ENCODE measurements around the gene SLAMF1. TPM values are rescaled to one million over a fixed set of nuclear protein-coding genes. Genes with fewer than 3 reads are reported as not detected.
"Not testable (repeated sequence)": the region's sequence is repeated elsewhere in the genome, so short reads cannot be mapped to it uniquely, and the experiment has no call there.

Gene SLAMF1
- total RNA-seq, 2 donors from 2014 or later = not detected

GRCh38 chr1:160560045-160560705 is 86.7 kb downstream of the SLAMF1 start:
- H3K27ac ChIP-seq = no peak overlapping the region
- no peaks in the 10 kb centered on the region for H3K36me3 ChIP-seq (replicated peaks in 1 of 2; ENCODE audit: insufficient read depth in 1 of 2, low read depth in 2 of 2)
- TF ChIP-seq CTCF (IDR thresholded peaks at IDR 0.05) (no peak), POLR2A (IDR thresholded peaks at IDR 0.05) (no peak)
- no peaks in the 10 kb centered on the region for H3K4me1 ChIP-seq
- DNase-seq = no peak
- H3K9me3 ChIP-seq = peaks cover 0 to 9% (median 0%) of the 10 kb centered on the region in 3 donors
- H3K4me3 ChIP-seq = no peak overlapping the region
- ATAC-seq = no peak
- H3K27me3 ChIP-seq = no peaks in the 10 kb centered on the region
- intact Hi-C loops (cut with DNase I) = no loop called here
- WGBS, 2 donors = 84 to 87% methylated on average over 4 of the region's 4 CpGs

DNA sequence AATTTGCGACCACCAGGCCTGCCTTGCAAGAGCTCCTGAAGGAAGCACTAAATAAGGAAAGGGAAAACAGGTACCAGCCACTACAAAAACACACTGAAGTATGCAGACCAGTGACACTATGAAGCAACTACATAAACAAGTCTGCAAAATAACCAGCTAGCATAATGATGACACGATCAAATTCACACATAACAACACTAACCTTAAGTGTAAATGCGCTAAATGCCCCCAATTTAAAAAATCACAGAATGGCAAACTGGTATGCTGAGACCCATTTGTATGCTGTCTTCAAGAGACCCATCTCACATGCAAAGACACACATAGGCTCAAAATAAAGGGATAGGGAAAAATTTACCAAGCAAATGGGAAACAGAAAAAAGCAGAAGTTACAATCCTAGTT is 87.4 kb downstream of the SLAMF1 start:
- 90% methylated on average over 3 of the region's 3 CpGs for WGBS, 2 donors
- DNase-seq; H3K4me3 ChIP-seq; intact Hi-C loops (cut with DNase I); H3K36me3 ChIP-seq (replicated peaks in 1 of 2; ENCODE audit: insufficient read depth in 1 of 2, low read depth in 2 of 2); H3K9me3 ChIP-seq; H3K27me3 ChIP-seq; H3K4me1 ChIP-seq; H3K27ac ChIP-seq; ATAC-seq: not testable (repeated sequence)

DNA sequence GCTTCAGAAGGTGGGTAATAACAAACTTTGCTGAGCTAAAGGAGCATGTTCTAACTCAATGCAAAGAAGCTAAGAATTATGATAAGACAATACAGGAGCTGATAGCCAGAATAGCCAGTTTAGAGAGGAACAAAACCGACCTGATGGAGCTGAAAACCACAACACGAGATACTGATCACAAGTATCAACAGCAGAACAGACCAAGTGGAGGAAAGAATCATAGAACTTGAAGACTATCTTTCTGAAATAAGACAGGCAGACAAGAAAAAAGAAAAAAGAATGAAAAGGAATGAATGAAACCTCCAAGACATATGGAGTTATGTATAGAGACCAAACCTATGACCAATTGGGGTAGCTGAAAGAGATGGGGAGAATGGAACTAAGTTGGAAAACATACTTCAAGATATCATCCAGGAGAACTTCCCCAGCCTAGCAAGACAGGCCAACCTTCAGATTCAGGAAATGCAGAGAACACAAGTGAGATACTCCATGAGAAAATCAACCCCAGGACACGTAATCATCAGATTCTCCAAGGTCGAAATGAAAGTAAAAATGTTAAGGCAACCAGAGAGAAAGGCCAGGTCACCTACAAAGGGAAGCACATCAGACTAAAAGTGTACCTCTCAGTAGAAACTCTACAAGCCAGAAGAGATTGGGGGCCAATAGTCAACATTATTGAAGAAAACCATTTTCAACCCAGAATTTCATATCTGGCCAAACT is 88.0 kb downstream of the SLAMF1 start:
- WGBS, 2 donors = 76 to 87% methylated on average over 4 of the region's 4 CpGs
- H3K27ac ChIP-seq = no peak overlapping the region
- ATAC-seq (no peak), DNase-seq (no peak)
- peaks cover 0 to 9% (median 0%) of the 10 kb centered on the region in 3 donors for H3K9me3 ChIP-seq
- no peaks in the 10 kb centered on the region for H3K36me3 ChIP-seq (replicated peaks in 1 of 2; ENCODE audit: insufficient read depth in 1 of 2, low read depth in 2 of 2)
- H3K27me3 ChIP-seq = no peaks in the 10 kb centered on the region
- intact Hi-C loops (cut with DNase I) = no loop called here
- H3K4me1 ChIP-seq = no peaks in the 10 kb centered on the region
- H3K4me3 ChIP-seq = no peak overlapping the region
- no peak for TF ChIP-seq CTCF (IDR thresholded peaks at IDR 0.05)
- no peak for TF ChIP-seq POLR2A (IDR thresholded peaks at IDR 0.05)

Other genes with a start within 250 kb of the SLAMF1 start
- gene VANGL2, start 246.5 kb downstream of the SLAMF1 start, total RNA-seq = 1 to 10 TPM; 3.6 to 7.8 TPM
- under 1 TPM; 0.52 to 0.99 TPM for gene SLAMF6, start 123.8 kb downstream of the SLAMF1 start, total RNA-seq
- gene CD84, start 67.5 kb downstream of the SLAMF1 start, total RNA-seq = 1 to 10 TPM; 3.0 to 7.0 TPM
- 1 to 10 TPM; 2.3 to 5.7 TPM for gene CD48, start 64.8 kb upstream of the SLAMF1 start, total RNA-seq
- gene SLAMF7, start 92.2 kb upstream of the SLAMF1 start, total RNA-seq = 1 to 10 TPM in 1 of 2 donors, under 1 TPM in 1; 0.26 to 1.3 TPM
- gene LY9, start 149.1 kb upstream of the SLAMF1 start, total RNA-seq = 1 to 10 TPM in 1 of 2 donors, under 1 TPM in 1; 0.33 to 1.6 TPM
- gene CD244, start 215.8 kb upstream of the SLAMF1 start, total RNA-seq = 1 to 10 TPM in 1 of 2 donors, under 1 TPM in 1; 0.33 to 1.8 TPM
- gene ITLN1, start 238.1 kb upstream of the SLAMF1 start, total RNA-seq = 1 to 10 TPM; 5.9 to 8.6 TPM

All from body of pancreas (tissue), 4 donors.